ENCODE results near the gene SAA1. TPM values are rescaled to one million over a fixed set of nuclear protein-coding genes. Genes with fewer than 3 reads are reported as not detected.
"Not testable (repeated sequence)": the region's sequence is repeated elsewhere in the genome, so short reads cannot be mapped to it uniquely, and the experiment has no call there.

Gene SAA1
- total RNA-seq, 2 donors from 2014 or later, result 1.6 to 6.8 TPM

DNA sequence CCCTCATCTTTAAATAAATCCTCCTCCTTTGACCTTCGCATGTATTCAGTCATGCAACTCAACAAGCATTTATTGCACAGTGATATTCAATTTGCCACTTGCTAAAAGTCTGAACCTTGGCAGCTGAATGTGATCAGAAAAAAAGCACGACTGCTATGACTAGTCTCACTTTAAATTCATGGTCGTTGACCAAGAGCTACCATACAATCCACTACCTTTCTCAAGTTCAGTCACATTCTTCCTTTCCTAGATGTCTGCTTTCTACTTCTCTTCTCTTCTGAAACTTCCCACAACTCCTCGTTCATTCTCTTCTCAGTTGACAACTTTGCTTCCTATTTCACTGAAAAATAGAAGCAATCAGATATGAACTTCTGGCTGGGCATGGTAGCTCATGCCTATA is 2.0 kb upstream of the SAA1 start:
- Histone ChIP-seq H3K4me3 (no peak overlapping the region), H3K36me3 (no peaks in the 10 kb centered on the region), H3K4me1 (no peaks in the 10 kb centered on the region), H3K27me3 (no peaks in the 10 kb centered on the region), H3K27ac (no peak overlapping the region), H3K9me3 (no peaks in the 10 kb centered on the region)
- TF ChIP-seq, protein P1, sequence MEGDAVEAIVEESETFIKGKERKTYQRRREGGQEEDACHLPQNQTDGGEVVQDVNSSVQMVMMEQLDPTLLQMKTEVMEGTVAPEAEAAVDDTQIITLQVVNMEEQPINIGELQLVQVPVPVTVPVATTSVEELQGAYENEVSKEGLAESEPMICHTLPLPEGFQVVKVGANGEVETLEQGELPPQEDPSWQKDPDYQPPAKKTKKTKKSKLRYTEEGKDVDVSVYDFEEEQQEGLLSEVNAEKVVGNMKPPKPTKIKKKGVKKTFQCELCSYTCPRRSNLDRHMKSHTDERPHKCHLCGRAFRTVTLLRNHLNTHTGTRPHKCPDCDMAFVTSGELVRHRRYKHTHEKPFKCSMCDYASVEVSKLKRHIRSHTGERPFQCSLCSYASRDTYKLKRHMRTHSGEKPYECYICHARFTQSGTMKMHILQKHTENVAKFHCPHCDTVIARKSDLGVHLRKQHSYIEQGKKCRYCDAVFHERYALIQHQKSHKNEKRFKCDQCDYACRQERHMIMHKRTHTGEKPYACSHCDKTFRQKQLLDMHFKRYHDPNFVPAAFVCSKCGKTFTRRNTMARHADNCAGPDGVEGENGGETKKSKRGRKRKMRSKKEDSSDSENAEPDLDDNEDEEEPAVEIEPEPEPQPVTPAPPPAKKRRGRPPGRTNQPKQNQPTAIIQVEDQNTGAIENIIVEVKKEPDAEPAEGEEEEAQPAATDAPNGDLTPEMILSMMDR (IDR thresholded peaks at IDR 0.05), result no peak
- no peak for DNase-seq (ENCODE audit: low spot score)

DNA sequence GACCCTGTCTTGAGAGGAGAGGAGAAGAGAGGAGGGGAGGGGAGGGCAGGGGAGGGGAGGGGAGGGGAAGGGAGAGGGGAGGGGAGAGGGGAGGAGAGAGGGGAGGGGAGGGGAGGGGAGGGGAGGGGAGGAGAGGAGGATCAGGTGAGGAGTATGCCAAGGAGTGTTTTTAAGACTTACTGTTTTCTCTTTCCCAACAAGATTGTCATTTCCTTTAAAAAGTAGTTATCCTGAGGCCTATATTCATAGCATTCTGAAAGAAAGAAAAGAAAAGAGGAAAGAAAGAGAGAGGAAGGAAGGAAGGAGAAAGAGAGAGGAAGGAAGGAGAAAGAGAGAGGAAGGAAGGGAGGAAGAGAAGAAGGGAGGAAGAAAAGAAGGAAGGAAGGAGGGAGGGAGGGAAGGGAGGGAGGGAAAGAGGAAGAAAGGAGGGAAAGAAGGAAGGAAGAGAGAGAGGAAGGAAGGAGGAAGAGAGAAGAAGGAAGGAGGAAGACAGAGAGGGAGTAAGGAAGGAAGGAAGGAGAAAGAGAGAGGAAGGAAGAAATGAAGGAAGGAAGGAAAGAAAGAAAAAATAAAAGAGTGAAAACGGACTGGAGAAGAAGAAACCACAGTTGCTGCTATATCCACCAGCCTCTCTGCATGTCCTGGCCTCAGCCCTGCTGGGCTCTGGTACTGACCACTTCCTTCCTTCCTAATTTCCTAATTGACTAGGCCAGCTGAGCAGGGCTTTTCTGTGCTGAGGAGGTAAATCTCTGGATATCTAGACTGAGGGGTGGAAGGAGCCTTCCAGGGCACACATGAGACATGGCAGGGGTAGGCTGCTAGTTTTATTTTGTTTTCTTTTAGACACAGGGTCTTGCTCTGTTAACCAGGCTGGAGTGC is 1.1 kb upstream of the SAA1 start:
- Histone ChIP-seq H3K4me1 (no peaks in the 10 kb centered on the region), H3K4me3 (no peak overlapping the region), H3K36me3 (no peaks in the 10 kb centered on the region), H3K27ac (no peak overlapping the region), H3K9me3 (no peaks in the 10 kb centered on the region), H3K27me3 (no peaks in the 10 kb centered on the region)
- TF ChIP-seq, protein P1 (IDR thresholded peaks at IDR 0.05), result no peak
- no peak for DNase-seq (ENCODE audit: low spot score)

DNA sequence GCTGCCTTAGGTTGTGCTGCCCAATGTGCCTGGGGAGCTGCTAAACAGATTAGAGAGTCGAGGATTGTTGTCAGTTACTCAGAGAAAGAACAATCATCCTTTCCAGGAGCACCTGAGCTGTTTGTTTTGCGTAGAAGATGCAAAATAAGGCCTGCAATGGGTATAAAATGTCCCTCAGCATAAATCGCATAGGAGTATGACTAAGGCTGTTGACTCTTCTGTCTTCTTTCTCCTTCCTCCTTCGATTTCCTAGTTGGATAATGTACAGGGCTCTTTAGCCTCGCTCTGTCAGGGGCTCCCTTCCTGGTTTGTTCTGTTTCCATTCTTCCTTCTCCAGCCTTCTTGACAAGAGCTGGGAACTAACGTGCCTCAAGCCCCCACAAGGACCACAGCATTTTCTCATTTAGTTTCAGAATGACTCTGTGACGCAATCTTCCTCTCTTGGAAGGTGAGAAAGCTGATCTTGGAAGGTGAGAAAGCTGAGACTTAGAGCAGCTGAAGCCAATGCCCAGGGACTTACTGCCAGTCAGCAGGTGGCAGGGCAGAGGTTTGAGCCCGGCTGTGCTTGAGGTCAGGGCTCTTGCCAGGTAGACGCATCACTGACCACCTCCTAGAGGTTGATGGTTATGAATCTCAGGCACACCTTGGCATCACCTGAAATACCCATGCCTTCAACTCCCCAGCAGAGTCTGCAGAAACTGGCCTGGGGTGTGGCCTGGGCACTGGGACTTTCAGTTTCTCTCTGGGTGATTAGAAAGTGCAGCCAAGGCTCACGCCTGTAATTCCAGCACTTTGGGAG is 1.5 kb downstream of the SAA1 start:
- H3K9me3 ChIP-seq; H3K4me3 ChIP-seq; H3K27ac ChIP-seq; H3K36me3 ChIP-seq; H3K4me1 ChIP-seq; DNase-seq (ENCODE audit: low spot score); H3K27me3 ChIP-seq: not testable (repeated sequence)

DNA sequence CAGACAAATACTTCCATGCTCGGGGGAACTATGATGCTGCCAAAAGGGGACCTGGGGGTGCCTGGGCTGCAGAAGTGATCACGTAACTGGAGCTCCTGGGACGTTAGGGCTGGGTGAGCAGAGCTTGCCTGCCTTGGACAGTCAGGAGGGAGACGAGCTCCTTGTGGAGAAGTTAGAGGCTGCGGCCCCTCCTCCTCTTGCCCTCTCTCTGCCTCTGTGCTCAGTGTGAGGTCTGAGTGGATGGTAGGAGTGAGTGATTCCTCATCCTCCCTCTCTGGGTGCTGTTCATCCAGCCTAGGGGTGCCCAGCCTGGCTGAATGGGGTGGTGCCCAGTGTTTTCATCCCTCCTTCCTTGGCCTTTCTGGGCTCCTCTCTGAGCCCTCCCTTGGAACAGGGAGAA is 3.2 kb downstream of the SAA1 start:
- not testable (repeated sequence) for H3K27ac ChIP-seq; H3K36me3 ChIP-seq; H3K4me3 ChIP-seq; H3K9me3 ChIP-seq; H3K4me1 ChIP-seq; DNase-seq (ENCODE audit: low spot score); H3K27me3 ChIP-seq

DNA sequence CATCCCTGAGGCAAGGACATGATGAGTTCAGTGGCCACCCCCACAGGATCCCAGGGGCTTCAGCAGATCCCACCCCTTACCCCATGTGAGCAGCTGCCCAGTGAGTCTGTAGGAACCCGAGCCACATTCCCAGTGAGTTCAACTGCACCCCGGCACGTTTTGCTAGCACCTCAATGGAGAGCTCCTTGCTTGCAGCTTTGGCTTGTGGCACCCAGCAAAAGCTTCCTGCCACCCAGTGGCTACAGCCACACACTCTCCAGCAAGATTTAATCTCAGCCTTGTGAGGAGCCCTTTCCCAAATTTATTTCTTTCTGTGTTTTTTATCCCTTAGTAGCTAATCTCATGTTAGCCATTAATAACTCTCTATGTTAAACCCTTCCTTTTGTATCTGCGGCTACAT is 4.0 kb downstream of the SAA1 start:
- no peaks in the 10 kb centered on the region for H3K4me1 ChIP-seq
- no peaks in the 10 kb centered on the region for H3K36me3 ChIP-seq
- H3K27ac ChIP-seq, result no peak overlapping the region
- no peaks in the 10 kb centered on the region for H3K9me3 ChIP-seq
- no peaks in the 10 kb centered on the region for H3K27me3 ChIP-seq
- no peak overlapping the region for H3K4me3 ChIP-seq
- TF ChIP-seq, protein P1 (IDR thresholded peaks at IDR 0.05), result no peak
- DNase-seq (ENCODE audit: low spot score), result no peak

DNA sequence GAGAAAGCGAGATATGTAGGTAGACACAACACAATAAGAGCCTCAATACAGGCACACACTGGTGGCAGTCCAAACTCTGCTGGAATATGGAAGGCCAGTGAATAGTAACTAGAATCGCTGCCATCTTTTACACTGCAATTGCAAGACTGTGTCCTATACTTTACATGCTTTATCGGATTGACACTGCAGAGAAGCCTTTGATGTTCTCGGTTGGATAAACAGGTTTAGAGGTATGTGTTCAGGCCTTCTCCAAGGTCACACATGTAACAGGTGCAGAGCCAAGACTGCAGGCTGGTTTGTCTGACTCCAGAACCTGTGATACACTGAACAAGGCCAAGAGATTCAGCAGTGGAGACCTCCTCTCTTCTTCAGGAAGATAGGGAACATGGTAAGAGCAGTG is 5.1 kb downstream of the SAA1 start:
- no peak overlapping the region for H3K27ac ChIP-seq
- no peak overlapping the region for H3K4me3 ChIP-seq
- H3K9me3 ChIP-seq, result no peaks in the 10 kb centered on the region
- H3K4me1 ChIP-seq, result no peaks in the 10 kb centered on the region
- TF ChIP-seq, protein P1 (IDR thresholded peaks at IDR 0.05), result no peak
- no peaks in the 10 kb centered on the region for H3K27me3 ChIP-seq
- no peak for DNase-seq (ENCODE audit: low spot score)
- no peaks in the 10 kb centered on the region for H3K36me3 ChIP-seq
